ENCODE results near the gene ANAPC2.
"Not testable (repeated sequence)": the region's sequence is repeated elsewhere in the genome, so short reads cannot be mapped to it uniquely, and the experiment has no call there.

Gene ANAPC2

GRCh38 chr9:137140151-137141012, 48.0 kb downstream of the ANAPC2 start:
- DNase-seq: no peak

GRCh38 chr9:137139468-137140150, 48.8 kb downstream of the ANAPC2 start:
- no peak for DNase-seq

- no peak for DNase-seq
These were observed 49.5 kb downstream of the ANAPC2 start, which contains the start of gene GRIN1 for GRCh38 chr9:137138722-137139467. Gene GRIN1 (plus strand): TSS chr9:137139154. CDS start chr9:137139487, 333 bp downstream.

GRCh38 chr9:137138058-137138721, 50.2 kb downstream of the ANAPC2 start:
- peak; percentile 21 for DNase-seq

- DNase-seq: no peak
These were observed 51.3 kb downstream of the ANAPC2 start for GRCh38 chr9:137136881-137137607.

- DNase-seq: no peak
These were observed 52.0 kb downstream of the ANAPC2 start for GRCh38 chr9:137136261-137136880.

GRCh38 chr9:137135154-137135553, 53.2 kb downstream of the ANAPC2 start:
- DNase-seq: not testable (repeated sequence)

- no peak for DNase-seq
These were observed 54.2 kb downstream of the ANAPC2 start for GRCh38 chr9:137134191-137134590.

- no peak for DNase-seq
These were observed 58.1 kb downstream of the ANAPC2 start for GRCh38 chr9:137130176-137130755.

- peak; percentile 94 for DNase-seq
These were observed 58.7 kb downstream of the ANAPC2 start for GRCh38 chr9:137129456-137130175.

GRCh38 chr9:137128862-137129455, 59.4 kb downstream of the ANAPC2 start:
- DNase-seq: peak; percentile 31

- DNase-seq: peak; percentile 29
These were observed 60.0 kb downstream of the ANAPC2 start for GRCh38 chr9:137128158-137128861.

- peak; percentile 57 for DNase-seq
These were observed 60.8 kb downstream of the ANAPC2 start for GRCh38 chr9:137127301-137128157.

GRCh38 chr9:137126786-137127185, 61.6 kb downstream of the ANAPC2 start:
- no peak for DNase-seq
